Naive thymus-derived CD4-positive, alpha-beta T cell (primary cell): ENCODE data around the gene EDAR. TPM values are rescaled to one million over a fixed set of nuclear protein-coding genes. Genes with fewer than 3 reads are reported as not detected.

Experiments
- ATAC-seq: fragments of 150-1000 bp; cut with Tn5 transposase; 2 replicates; pipeline ENCODE4 v1.10.0; 2021; ENCODE audit warnings: mild to moderate bottlenecking, moderate library complexity
- CTCF ChIA-PET: fragments of 350-600 bp; sonication (Branson Sonifier 250); formaldehyde crosslinking; loops from one replicate; lab custom pipeline; 2021; ENCODE audit warnings: antibody characterized with exemption; lab: Charles Lee
- POLR2A ChIA-PET: fragments of 350-600 bp; sonication (Branson Sonifier 250); formaldehyde crosslinking; loops from one replicate; lab custom pipeline; 2021; ENCODE audit warnings: antibody characterized with exemption, inconsistent platforms; lab: Charles Lee
- DNase-seq, 9 donors: peaks; one replicate each; pipeline versions ENCODE4 v3.0.0 to v3.0.0-alpha.2; 2020 to 2022; ENCODE audit warnings: mixed read lengths in 1 of 9
- H3K27ac ChIP-seq: one replicate; pipeline ENCODE4 v1.7.0; 2013; ENCODE audit warnings: mild to moderate bottlenecking, low read depth, low read length, moderate library complexity
- H3K27me3 ChIP-seq, 2 donors: one replicate each; pipeline ENCODE4 v1.7.0; 2013; ENCODE audit warnings: low read length in 2 of 2, mild to moderate bottlenecking in 2 of 2, moderate library complexity in 2 of 2; ENCODE audit not compliant: control insufficient read depth in 2 of 2, insufficient read depth in 2 of 2
- H3K36me3 ChIP-seq, 3 experiments: 1 replicate in 2 of 3; 2 replicates in 1 of 3; pipeline ENCODE4 v1.7.0; 2013; ENCODE audit warnings: low read length in 3 of 3, mild to moderate bottlenecking in 3 of 3, moderate library complexity in 1 of 3; ENCODE audit not compliant: insufficient read depth in 3 of 3, control insufficient read depth in 2 of 3
- H3K4me1 ChIP-seq, 2 donors: one replicate each; pipeline ENCODE4 v1.7.0; 2013; ENCODE audit warnings: low read length in 2 of 2, mild to moderate bottlenecking in 2 of 2, moderate library complexity in 1 of 2; ENCODE audit not compliant: control insufficient read depth in 2 of 2, insufficient read depth in 2 of 2
- H3K4me3 ChIP-seq: 2 replicates; pipeline ENCODE4 v1.7.0; 2013; ENCODE audit warnings: mild to moderate bottlenecking, low read length
- H3K9me3 ChIP-seq, 3 experiments: 1 replicate in 2 of 3; 2 replicates in 1 of 3; pipeline ENCODE4 v1.7.0; 2013; ENCODE audit warnings: low read length in 3 of 3; ENCODE audit not compliant: control insufficient read depth in 2 of 3
- H3K27ac Mint-ChIP-seq, 9 donors: one replicate each; pipeline ENCODE4 v1.8.0; 2020 to 2022; ENCODE audit warnings: mixed read lengths in 9 of 9, mild to moderate bottlenecking in 8 of 9, moderate library complexity in 5 of 9, inconsistent platforms in 2 of 9
- H3K27me3 Mint-ChIP-seq, 5 donors: one replicate each; pipeline ENCODE4 v1.8.0; 2021 to 2022; ENCODE audit warnings: mixed read lengths in 5 of 5, mild to moderate bottlenecking in 1 of 5
- H3K36me3 Mint-ChIP-seq, 5 donors: one replicate each; pipeline ENCODE4 v1.8.0; 2020 to 2022; ENCODE audit warnings: mixed read lengths in 5 of 5, mild to moderate bottlenecking in 3 of 5, inconsistent platforms in 1 of 5
- H3K4me1 Mint-ChIP-seq, 7 donors: one replicate each; pipeline ENCODE4 v1.8.0; 2020 to 2022; ENCODE audit warnings: mixed read lengths in 7 of 7, mild to moderate bottlenecking in 3 of 7, inconsistent platforms in 1 of 7
- H3K4me3 Mint-ChIP-seq, 10 donors: one replicate each; pipeline ENCODE4 v1.8.0; 2020 to 2022; ENCODE audit warnings: mild to moderate bottlenecking in 10 of 10, mixed read lengths in 10 of 10, moderate library complexity in 6 of 10, inconsistent platforms in 2 of 10
- H3K9me3 Mint-ChIP-seq, 11 donors: one replicate each; pipeline ENCODE4 v1.8.0; 2020 to 2022; ENCODE audit warnings: mixed read lengths in 11 of 11, mild to moderate bottlenecking in 4 of 11, inconsistent platforms in 1 of 11, moderate library complexity in 1 of 11
- intact Hi-C, 2 donors: fragments of 100-400 bp; cut with micrococcal nuclease; formaldehyde crosslinking; loops; one replicate each; pipeline ENCODE4 v1.15.1; 2023
- polyA plus RNA-seq, 2 donors: library from polyadenylated mRNA; unstranded; fragments of 300-500 nt; fragmentation: Illumina TruSeq; gene quantifications; one replicate each; pipeline ENCODE4 v1.2.3, GENCODE V29; 2021
- total RNA-seq, 6 experiments: library from RNA in 5 of 6; stranded (reverse) in 5 of 6; gene quantifications; 1 replicate in 5 of 6; 2 replicates in 1 of 6; pipeline ENCODE4 v1.2.3 and lab custom pipeline; 2021 to 2026

Gene EDAR
- total and polyA plus RNA-seq, 7 experiments from 2014 or later, result 0.17 to 26.8 (median 21.6) TPM

GRCh38 chr2:108986916-108987510 is 2.0 kb downstream of the EDAR start:
- POLR2A ChIA-PET, result interaction anchor here (0.6 to 4.9 kb wide), 9 partner anchors 9 to 57 kb away, joined by 3 to 49 read pairs (median 4); no protein-coding TSS in a partner anchor
- Histone ChIP-seq H3K27ac (peak overlapping the region; percentile 74), H3K4me3 (peak overlapping the region; percentile 80), H3K4me1 (peaks cover 2 to 52% of the 10 kb centered on the region in 2 donors), H3K36me3 (peaks cover 0 to 7% (median 0%) of the 10 kb centered on the region in 3 experiments), H3K9me3 (no peaks in the 10 kb centered on the region), H3K27me3 (no peaks in the 10 kb centered on the region)
- Mint-ChIP-seq H3K27ac (peak overlapping the region in 8 of 9 donors; percentile 83 to 98 (median 96)), H3K36me3 (peaks cover 0 to 20% (median 8%) of the 10 kb centered on the region in 5 donors), H3K4me1 (peaks cover 32 to 82% (median 79%) of the 10 kb centered on the region in 7 donors), H3K27me3 (peaks cover 0 to 37% (median 0%) of the 10 kb centered on the region in 5 donors), H3K4me3 (peak overlapping the region; percentile 56 to 99 (median 96)), H3K9me3 (no peaks in the 10 kb centered on the region)
- DNase-seq (peak in 7 of 9 donors; percentile 65 to 85 (median 80)), ATAC-seq (peak; percentile 71)
- CTCF ChIA-PET, result interaction anchor here (0.6 to 6.2 kb wide), 18 partner anchors 10 to 132 kb away, joined by 3 to 49 read pairs (median 4); no protein-coding TSS in a partner anchor
- intact Hi-C loops, result loop anchor here in 1 of 2 donors (1.0 to 5.0 kb wide), 5 partner anchors 20 to 523 kb away; partner anchors contain the start of gene CCDC138

- CTCF ChIA-PET, result interaction anchor here (1.0 kb wide), 1 partner anchor 9 kb away, joined by 5 read pairs; no protein-coding TSS in a partner anchor
- Histone ChIP-seq H3K9me3 (no peaks in the 10 kb centered on the region), H3K36me3 (peaks cover 0 to 7% (median 0%) of the 10 kb centered on the region in 3 experiments), H3K4me1 (peaks cover 0 to 60% of the 10 kb centered on the region in 2 donors), H3K27ac (no peak overlapping the region), H3K4me3 (no peak overlapping the region), H3K27me3 (no peaks in the 10 kb centered on the region)
- intact Hi-C loops, result no loop called here
- DNase-seq, result no peak
- POLR2A ChIA-PET, result no interaction called here
- Mint-ChIP-seq H3K36me3 (peaks cover 0 to 22% (median 8%) of the 10 kb centered on the region in 5 donors), H3K4me3 (peak overlapping the region in 6 of 10 donors; percentile 24 to 96 (median 34)), H3K27ac (peak overlapping the region in 8 of 9 donors; percentile 56 to 87 (median 80)), H3K9me3 (no peaks in the 10 kb centered on the region), H3K27me3 (peaks cover 0 to 16% (median 0%) of the 10 kb centered on the region in 5 donors), H3K4me1 (peaks cover 31 to 99% (median 93%) of the 10 kb centered on the region in 7 donors)
- ATAC-seq, result no peak
These were observed 5.4 kb downstream of the EDAR start for GRCh38 chr2:108983610-108984009.

GRCh38 chr2:108983061-108983460 is 6.0 kb downstream of the EDAR start:
- POLR2A ChIA-PET, result no interaction called here
- DNase-seq, result no peak
- Histone ChIP-seq H3K36me3 (peaks cover 0 to 10% (median 0%) of the 10 kb centered on the region in 3 experiments), H3K27ac (no peak overlapping the region), H3K4me3 (no peak overlapping the region), H3K27me3 (no peaks in the 10 kb centered on the region), H3K4me1 (peaks cover 0 to 60% of the 10 kb centered on the region in 2 donors), H3K9me3 (no peaks in the 10 kb centered on the region)
- Mint-ChIP-seq H3K27me3 (peaks cover 0 to 10% (median 0%) of the 10 kb centered on the region in 5 donors), H3K9me3 (no peaks in the 10 kb centered on the region), H3K27ac (peak overlapping the region in 8 of 9 donors; percentile 4 to 90 (median 74)), H3K36me3 (peaks cover 0 to 27% (median 11%) of the 10 kb centered on the region in 5 donors), H3K4me1 (peaks cover 26 to 99% (median 91%) of the 10 kb centered on the region in 7 donors), H3K4me3 (peak overlapping the region in 9 of 10 donors; percentile 3 to 96 (median 51))
- CTCF ChIA-PET, result interaction anchor here (1.8 kb wide), 1 partner anchor 55 kb away, joined by 6 read pairs; no protein-coding TSS in a partner anchor
- ATAC-seq, result no peak
- intact Hi-C loops, result no loop called here

- ChIA-PET CTCF (interaction anchor here (0.7 to 1.8 kb wide), 2 partner anchors 8 to 54 kb away, joined by 3 to 6 read pairs; no protein-coding TSS in a partner anchor), POLR2A (interaction anchor here (1.1 kb wide), 1 partner anchor 35 kb away, joined by 3 read pairs; no protein-coding TSS in a partner anchor)
- DNase-seq, result no peak
- Histone ChIP-seq H3K4me3 (no peak overlapping the region), H3K27ac (no peak overlapping the region), H3K27me3 (no peaks in the 10 kb centered on the region), H3K36me3 (peaks cover 0 to 16% (median 0%) of the 10 kb centered on the region in 3 experiments), H3K4me1 (peaks cover 0 to 52% of the 10 kb centered on the region in 2 donors), H3K9me3 (no peaks in the 10 kb centered on the region)
- Mint-ChIP-seq H3K4me3 (peak overlapping the region in 8 of 10 donors; percentile 5 to 96 (median 48)), H3K27me3 (peaks cover 0 to 7% (median 0%) of the 10 kb centered on the region in 5 donors), H3K27ac (peak overlapping the region in 8 of 9 donors; percentile 14 to 87 (median 76)), H3K4me1 (peaks cover 18 to 100% (median 89%) of the 10 kb centered on the region in 7 donors), H3K9me3 (no peaks in the 10 kb centered on the region), H3K36me3 (peaks cover 0 to 34% (median 17%) of the 10 kb centered on the region in 5 donors)
- no peak for ATAC-seq
- intact Hi-C loops, result loop anchor here in 1 of 2 donors (1.0 kb wide), 1 partner anchor 17 kb away; no protein-coding TSS in a partner anchor
These were observed 6.8 kb downstream of the EDAR start for GRCh38 chr2:108982259-108982679.

GRCh38 chr2:108981846-108982245 is 7.2 kb downstream of the EDAR start:
- no peak for ATAC-seq
- peak overlapping the region in 9 of 10 donors; percentile 16 to 96 (median 44) for H3K4me3 Mint-ChIP-seq

GRCh38 chr2:108980076-108980475 is 8.9 kb downstream of the EDAR start:
- POLR2A ChIA-PET, result no interaction called here
- intact Hi-C loops, result no loop called here
- Mint-ChIP-seq H3K27me3 (peaks cover 0 to 3% (median 0%) of the 10 kb centered on the region in 5 donors), H3K4me3 (peak overlapping the region in 1 of 10 donors; percentile 96), H3K27ac (peak overlapping the region in 7 of 9 donors; percentile 8 to 90 (median 26)), H3K36me3 (peaks cover 0 to 45% (median 23%) of the 10 kb centered on the region in 5 donors), H3K4me1 (peaks cover 9 to 98% (median 87%) of the 10 kb centered on the region in 7 donors), H3K9me3 (no peaks in the 10 kb centered on the region)
- no peaks in the 10 kb centered on the region for H3K27me3 ChIP-seq
- DNase-seq (no peak), ATAC-seq (no peak)
- peaks cover 0 to 44% of the 10 kb centered on the region in 2 donors for H3K4me1 ChIP-seq
- H3K9me3 ChIP-seq, result no peaks in the 10 kb centered on the region
- H3K36me3 ChIP-seq, result peaks cover 0 to 27% (median 0%) of the 10 kb centered on the region in 3 experiments
- H3K27ac ChIP-seq, result no peak overlapping the region
- CTCF ChIA-PET, result no interaction called here
- H3K4me3 ChIP-seq, result no peak overlapping the region

More at GRCh38 chr2:108981846-108982245, 7.2 kb downstream of the EDAR start:
- Mint-ChIP-seq H3K9me3 (no peaks in the 10 kb centered on the region), H3K27ac (peak overlapping the region in 7 of 9 donors; percentile 14 to 80 (median 72)), H3K27me3 (peaks cover 0 to 6% (median 0%) of the 10 kb centered on the region in 5 donors), H3K36me3 (peaks cover 0 to 36% (median 19%) of the 10 kb centered on the region in 5 donors), H3K4me1 (peaks cover 14 to 98% (median 87%) of the 10 kb centered on the region in 7 donors)
- no peak overlapping the region for H3K4me3 ChIP-seq
- H3K27ac ChIP-seq, result no peak overlapping the region
- H3K27me3 ChIP-seq, result no peaks in the 10 kb centered on the region
- ChIA-PET CTCF (interaction anchor here (1.8 kb wide), 1 partner anchor 53 kb away, joined by 6 read pairs; no protein-coding TSS in a partner anchor), POLR2A (interaction anchor here (1.1 kb wide), 1 partner anchor 36 kb away, joined by 3 read pairs; no protein-coding TSS in a partner anchor)
- intact Hi-C loops, result loop anchor here in 1 of 2 donors (1.0 kb wide), 1 partner anchor 17 kb away; no protein-coding TSS in a partner anchor
- no peaks in the 10 kb centered on the region for H3K9me3 ChIP-seq
- H3K4me1 ChIP-seq, result peaks cover 0 to 49% of the 10 kb centered on the region in 2 donors
- H3K36me3 ChIP-seq, result peaks cover 0 to 16% (median 0%) of the 10 kb centered on the region in 3 experiments
- no peak for DNase-seq
